GM11168 (cell line): Measurements from ENCODE around the gene ASIP.

Source experiments
- in situ Hi-C: fragments of 300-500 bp; cut with MboI; formaldehyde crosslinking; loops from one replicate; pipeline ENCODE4 v1.12.0; 2022; ENCODE audit warnings: low sequenced_read_pairs; ENCODE audit not compliant: unreplicated experiment

ASIP gene

DNA sequence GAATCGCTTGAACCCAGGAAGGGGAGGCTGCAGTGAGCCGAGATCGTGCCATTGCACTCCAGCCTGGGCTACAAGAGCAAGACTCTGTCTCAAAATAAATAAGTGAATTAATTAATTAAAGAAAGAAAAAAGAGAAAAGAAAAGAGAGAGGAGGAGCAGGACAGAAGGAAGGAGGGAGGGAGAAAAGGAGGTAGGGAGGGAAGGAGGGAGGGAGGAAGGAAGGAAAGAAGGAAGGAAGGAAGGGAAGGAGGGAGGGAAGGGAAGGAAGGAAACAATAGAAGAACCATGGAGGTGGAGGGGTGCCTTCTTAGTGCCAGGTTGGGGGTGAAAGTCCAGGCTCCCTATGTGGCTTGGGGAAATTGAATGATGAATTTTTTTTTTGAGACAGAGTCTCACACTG, 68.5 kb downstream of the ASIP start:
- in situ Hi-C loops = loop anchor here (5.0 to 10.0 kb wide), 2 partner anchors 145 to 208 kb away; partner anchors contain the start of gene DYNLRB1

GRCh38 chr20:34310481-34311117, 69.4 kb downstream of the ASIP start:
- in situ Hi-C loops = loop anchor here (5.0 to 10.0 kb wide), 2 partner anchors 144 to 207 kb away; partner anchors contain the start of gene DYNLRB1

GRCh38 chr20:34311118-34312023, 70.1 kb downstream of the ASIP start:
- in situ Hi-C loops = loop anchor here (5.0 to 10.0 kb wide), 2 partner anchors 143 to 206 kb away; partner anchors contain the start of gene DYNLRB1

DNA sequence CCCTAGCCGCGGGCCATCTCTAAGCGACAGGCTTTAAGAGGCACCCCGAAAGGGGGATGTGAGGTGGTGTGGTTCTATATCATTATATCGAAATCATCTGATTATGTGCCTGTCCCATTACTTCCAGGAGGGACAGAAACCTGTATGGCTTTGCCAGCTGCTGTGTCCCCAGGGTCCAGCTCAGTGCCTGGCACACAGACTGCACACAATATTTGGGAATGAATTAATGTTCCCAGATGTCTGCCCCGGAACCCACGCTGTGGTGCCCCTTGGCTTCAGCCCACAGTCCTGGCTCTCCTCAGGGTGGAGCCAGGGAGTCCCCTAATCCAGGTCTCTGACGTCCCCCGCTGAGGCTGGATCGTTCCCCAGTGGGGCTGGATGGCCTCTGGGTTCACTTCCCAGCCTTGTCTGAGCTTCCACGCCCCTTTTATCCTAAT, 70.8 kb downstream of the ASIP start:
- in situ Hi-C loops = loop anchor here (5.0 to 10.0 kb wide), 2 partner anchors 143 to 205 kb away; partner anchors contain the start of gene DYNLRB1

DNA sequence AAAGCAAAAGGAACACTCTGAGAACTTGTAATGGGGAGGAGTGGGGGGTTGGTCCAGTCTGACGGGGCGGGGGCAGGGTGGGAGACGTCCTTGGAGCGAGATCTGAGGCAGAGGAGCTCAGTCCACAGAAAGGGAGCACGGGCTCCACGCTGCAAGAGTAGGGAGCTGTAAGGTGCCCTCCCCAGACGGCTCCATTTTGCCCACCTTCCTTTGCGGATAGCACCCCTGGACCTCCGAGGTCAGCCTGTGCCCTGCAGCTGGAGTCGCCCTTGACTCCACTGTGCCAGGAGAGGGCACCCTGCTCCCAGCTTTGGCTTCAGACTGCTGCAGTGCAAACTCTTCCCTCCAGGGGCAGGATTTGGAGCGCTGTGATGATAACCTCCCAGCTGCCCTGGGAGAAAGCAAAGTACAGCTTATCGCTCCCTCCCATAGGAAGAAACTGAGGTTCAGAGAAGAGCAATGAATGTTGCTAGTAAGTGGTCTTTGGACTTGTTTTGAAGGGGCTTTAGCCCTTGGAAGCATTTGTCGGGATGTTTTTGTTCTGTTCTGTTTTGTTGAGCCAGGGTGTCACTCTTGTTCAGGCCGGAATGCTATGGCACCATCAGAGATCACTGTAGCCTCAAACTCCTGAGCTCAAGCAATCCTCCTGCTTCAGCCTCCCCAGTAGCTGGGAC, 71.5 kb downstream of the ASIP start:
- in situ Hi-C loops = loop anchor here (5.0 to 10.0 kb wide), 2 partner anchors 142 to 205 kb away; partner anchors contain the start of gene DYNLRB1

DNA sequence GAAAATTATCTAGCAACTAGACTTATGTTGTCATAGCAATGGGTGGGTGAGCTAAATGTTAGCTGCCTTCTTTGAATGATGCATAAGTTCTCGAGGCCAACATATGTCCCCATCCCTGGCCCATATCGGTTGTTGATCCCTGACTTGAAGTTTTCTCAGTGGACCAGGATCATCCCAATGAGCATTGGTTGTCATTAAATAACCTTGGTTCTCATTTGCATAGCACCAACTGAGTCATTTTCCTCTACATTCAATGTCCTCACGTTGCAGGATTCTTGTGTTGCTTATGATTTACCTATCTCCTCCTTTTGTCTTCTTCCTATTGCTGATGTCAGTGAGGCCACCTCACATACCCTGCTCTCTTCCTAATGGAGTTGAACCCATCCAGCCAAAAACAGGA, 74.0 kb downstream of the ASIP start:
- in situ Hi-C loops = loop anchor here (10.0 kb wide), 1 partner anchor 140 kb away; no protein-coding TSS in a partner anchor

- in situ Hi-C loops = loop anchor here (10.0 kb wide), 1 partner anchor 138 kb away; no protein-coding TSS in a partner anchor
These were observed 75.1 kb downstream of the ASIP start for GRCh38 chr20:34316196-34316814.
